DMS79 (cell line): ENCODE results near the gene ABCA13.
"Not testable (repeated sequence)": the region's sequence is repeated elsewhere in the genome, so short reads cannot be mapped to it uniquely, and the experiment has no call there.

Source experiments
- DNase-seq: peaks from one replicate; lab custom pipeline; 2025; lab: John Stamatoyannopoulos, UW

Gene ABCA13

GRCh38 chr7:48171202-48171601 lies at the start of gene ABCA13:
ABCA13 (plus strand) TSS chr7:48171458; CDS start chr7:48171484, 26 bp downstream.
- no peak for DNase-seq

- no peak for DNase-seq
Measured at GRCh38 chr7:48126037-48126436, 45.2 kb upstream of the ABCA13 start.

- DNase-seq, result no peak
Measured at GRCh38 chr7:48130658-48131108, 40.6 kb upstream of the ABCA13 start.

GRCh38 chr7:48132792-48133191 lies 38.5 kb upstream of the ABCA13 start:
- DNase-seq, result no peak

GRCh38 chr7:48139459-48139858 lies 31.8 kb upstream of the ABCA13 start:
- no peak for DNase-seq

- no peak for DNase-seq
Measured at GRCh38 chr7:48140001-48140681, 31.1 kb upstream of the ABCA13 start.

GRCh38 chr7:48141521-48141920 lies 29.7 kb upstream of the ABCA13 start:
- no peak for DNase-seq

- DNase-seq, result no peak
Measured at GRCh38 chr7:48144291-48144768, 26.9 kb upstream of the ABCA13 start.

GRCh38 chr7:48147078-48147591 lies 24.1 kb upstream of the ABCA13 start:
- no peak for DNase-seq

- not testable (repeated sequence) for DNase-seq
Measured at GRCh38 chr7:48147690-48148089, 23.6 kb upstream of the ABCA13 start.

GRCh38 chr7:48148311-48148710 lies 22.9 kb upstream of the ABCA13 start:
- DNase-seq, result no peak

GRCh38 chr7:48149058-48149457 lies 22.2 kb upstream of the ABCA13 start:
- no peak for DNase-seq

- DNase-seq, result no peak
Measured at GRCh38 chr7:48150086-48150485, 21.2 kb upstream of the ABCA13 start.

- DNase-seq, result no peak
Measured at GRCh38 chr7:48154792-48155413, 16.4 kb upstream of the ABCA13 start.

GRCh38 chr7:48158404-48158803 lies 12.9 kb upstream of the ABCA13 start:
- no peak for DNase-seq

- DNase-seq, result no peak
Measured at GRCh38 chr7:48161407-48162125, 9.7 kb upstream of the ABCA13 start.

GRCh38 chr7:48165157-48165556 lies 6.1 kb upstream of the ABCA13 start:
- DNase-seq, result no peak

- no peak for DNase-seq
Measured at GRCh38 chr7:48168159-48168558, 3.1 kb upstream of the ABCA13 start.

GRCh38 chr7:48170506-48170905 lies 752 bp upstream of the ABCA13 start:
- no peak for DNase-seq

- no peak for DNase-seq
Measured at GRCh38 chr7:48173313-48173712, 2.1 kb downstream of the ABCA13 start.

- no peak for DNase-seq
Measured at GRCh38 chr7:48173756-48174382, 2.6 kb downstream of the ABCA13 start.

- DNase-seq, result no peak
Measured at GRCh38 chr7:48175019-48175418, 3.8 kb downstream of the ABCA13 start.
